Embryonic facial prominence (tissue), 1 donor: ENCODE results near the gene SH3BP5L.
"Not testable (repeated sequence)": the region's sequence is repeated elsewhere in the genome, so short reads cannot be mapped to it uniquely, and the experiment has no call there.

Experiments used
- DNase-seq: peaks from one replicate; pipeline ENCODE4 v3.0.0-alpha.2; 2016; ENCODE audit errors: extremely low spot score

Gene SH3BP5L

GRCh38 chr1:248851390-248851789 is 25.7 kb upstream of the SH3BP5L start:
- DNase-seq, result no peak

GRCh38 chr1:248850536-248851251 is 25.0 kb upstream of the SH3BP5L start:
- no peak for DNase-seq

- no peak for DNase-seq
Measured at GRCh38 chr1:248850124-248850523, 24.4 kb upstream of the SH3BP5L start.

GRCh38 chr1:248849637-248850036 is 23.9 kb upstream of the SH3BP5L start:
- DNase-seq, result no peak

GRCh38 chr1:248849152-248849551 is 23.4 kb upstream of the SH3BP5L start:
- DNase-seq, result no peak

- DNase-seq, result no peak
Measured at GRCh38 chr1:248848602-248849001, 22.9 kb upstream of the SH3BP5L start.

GRCh38 chr1:248847956-248848561 is 22.3 kb upstream of the SH3BP5L start:
- no peak for DNase-seq

- no peak for DNase-seq
Measured at GRCh38 chr1:248847181-248847955, 21.7 kb upstream of the SH3BP5L start.

- DNase-seq, result no peak
Measured at GRCh38 chr1:248844526-248844925, 18.8 kb upstream of the SH3BP5L start.

- no peak for DNase-seq
Measured at GRCh38 chr1:248843687-248844086, 18.0 kb upstream of the SH3BP5L start.

GRCh38 chr1:248842781-248843331 is 17.1 kb upstream of the SH3BP5L start:
- DNase-seq, result no peak

GRCh38 chr1:248841702-248842395 is 16.1 kb upstream of the SH3BP5L start:
- no peak for DNase-seq

- DNase-seq, result no peak
Measured at GRCh38 chr1:248840946-248841345, 15.2 kb upstream of the SH3BP5L start.

- DNase-seq, result no peak
Measured at GRCh38 chr1:248839168-248839555, 13.4 kb upstream of the SH3BP5L start.

GRCh38 chr1:248838357-248839167 is 12.8 kb upstream of the SH3BP5L start:
- DNase-seq, result peak; percentile 69

GRCh38 chr1:248837781-248838356 is 12.2 kb upstream of the SH3BP5L start, which contains the start of gene ZNF672:
Gene ZNF672 (plus strand): TSS chr1:248838224. CDS start chr1:248847275, 9,051 bp downstream.
- DNase-seq, result peak; percentile 93

- no peak for DNase-seq
Measured at GRCh38 chr1:248837045-248837780, 11.5 kb upstream of the SH3BP5L start.

GRCh38 chr1:248834343-248834940 is 8.7 kb upstream of the SH3BP5L start:
- no peak for DNase-seq

- DNase-seq, result no peak
Measured at GRCh38 chr1:248831842-248832241, 6.1 kb upstream of the SH3BP5L start.

- DNase-seq, result not testable (repeated sequence)
Measured at GRCh38 chr1:248830718-248831017, 5.0 kb upstream of the SH3BP5L start.
